ENCODE data around the gene TMEM9B. TPM values are rescaled to one million over a fixed set of nuclear protein-coding genes. Genes with fewer than 3 reads are reported as not detected.

The TMEM9B gene
- total RNA-seq, 1 donor = 57.8 TPM

DNA sequence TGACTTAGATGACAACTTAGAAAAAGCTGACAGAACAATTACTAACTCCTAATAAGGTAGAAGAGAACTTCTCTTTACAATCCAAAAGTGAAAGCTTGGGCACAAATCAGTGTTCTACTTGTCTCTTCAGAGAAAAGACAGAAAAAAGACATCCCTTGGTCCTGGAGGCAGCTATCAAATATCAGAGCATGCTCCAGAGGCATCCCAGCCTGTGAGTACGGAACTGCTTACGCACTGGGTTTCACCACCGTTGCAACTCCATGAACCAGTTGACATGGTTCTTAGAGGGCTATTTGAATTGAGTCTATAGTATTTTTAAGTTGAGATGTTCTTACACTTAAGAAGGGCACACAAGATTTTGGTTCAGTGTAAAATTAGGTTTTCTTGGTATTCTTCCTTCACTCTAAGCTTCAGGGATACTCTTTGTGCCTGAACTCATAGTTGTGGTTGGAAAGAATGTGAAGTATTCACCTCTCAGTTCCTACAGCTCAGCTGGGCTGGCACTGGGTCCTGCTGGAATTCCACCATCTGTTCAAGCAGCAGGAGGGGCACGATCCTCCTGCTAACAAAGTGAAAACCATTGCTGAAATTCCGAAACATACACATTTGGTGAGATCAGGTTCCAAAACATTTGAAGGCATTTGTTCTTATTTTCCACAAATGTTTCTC is 47.0 kb downstream of the TMEM9B start:
- DNase-seq (ENCODE audit: low read depth) = peak; percentile 92
- no peak overlapping the region for H3K4me3 ChIP-seq (ENCODE audit: low read depth, low read length)
- TF ChIP-seq, protein P1, sequence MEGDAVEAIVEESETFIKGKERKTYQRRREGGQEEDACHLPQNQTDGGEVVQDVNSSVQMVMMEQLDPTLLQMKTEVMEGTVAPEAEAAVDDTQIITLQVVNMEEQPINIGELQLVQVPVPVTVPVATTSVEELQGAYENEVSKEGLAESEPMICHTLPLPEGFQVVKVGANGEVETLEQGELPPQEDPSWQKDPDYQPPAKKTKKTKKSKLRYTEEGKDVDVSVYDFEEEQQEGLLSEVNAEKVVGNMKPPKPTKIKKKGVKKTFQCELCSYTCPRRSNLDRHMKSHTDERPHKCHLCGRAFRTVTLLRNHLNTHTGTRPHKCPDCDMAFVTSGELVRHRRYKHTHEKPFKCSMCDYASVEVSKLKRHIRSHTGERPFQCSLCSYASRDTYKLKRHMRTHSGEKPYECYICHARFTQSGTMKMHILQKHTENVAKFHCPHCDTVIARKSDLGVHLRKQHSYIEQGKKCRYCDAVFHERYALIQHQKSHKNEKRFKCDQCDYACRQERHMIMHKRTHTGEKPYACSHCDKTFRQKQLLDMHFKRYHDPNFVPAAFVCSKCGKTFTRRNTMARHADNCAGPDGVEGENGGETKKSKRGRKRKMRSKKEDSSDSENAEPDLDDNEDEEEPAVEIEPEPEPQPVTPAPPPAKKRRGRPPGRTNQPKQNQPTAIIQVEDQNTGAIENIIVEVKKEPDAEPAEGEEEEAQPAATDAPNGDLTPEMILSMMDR (IDR thresholded peaks at IDR 0.05; ENCODE audit: insufficient read depth, low read length) = no peak

DNA sequence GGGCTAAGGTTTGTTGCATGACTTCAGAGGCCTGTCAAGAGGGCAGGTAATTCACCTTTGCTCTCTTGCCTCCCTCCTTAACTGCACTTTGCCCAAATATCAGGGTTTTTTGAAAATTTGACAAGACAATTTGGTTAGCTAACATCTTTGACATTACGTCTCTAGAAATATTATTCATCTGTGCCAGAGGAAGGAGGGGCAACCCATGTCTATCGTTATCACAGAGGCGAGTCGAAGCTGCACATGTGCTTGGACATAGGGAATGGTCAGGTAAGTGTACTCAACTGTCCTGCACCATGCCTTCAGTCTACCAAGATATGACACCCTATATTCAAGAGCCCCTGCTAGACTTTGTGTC is 49.6 kb downstream of the TMEM9B start:
- TF ChIP-seq, protein P1 (IDR thresholded peaks at IDR 0.05; ENCODE audit: insufficient read depth, low read length) = no peak
- peak overlapping the region; percentile 29 for H3K4me3 ChIP-seq (ENCODE audit: low read depth, low read length)
- DNase-seq (ENCODE audit: low read depth) = no peak

DNA sequence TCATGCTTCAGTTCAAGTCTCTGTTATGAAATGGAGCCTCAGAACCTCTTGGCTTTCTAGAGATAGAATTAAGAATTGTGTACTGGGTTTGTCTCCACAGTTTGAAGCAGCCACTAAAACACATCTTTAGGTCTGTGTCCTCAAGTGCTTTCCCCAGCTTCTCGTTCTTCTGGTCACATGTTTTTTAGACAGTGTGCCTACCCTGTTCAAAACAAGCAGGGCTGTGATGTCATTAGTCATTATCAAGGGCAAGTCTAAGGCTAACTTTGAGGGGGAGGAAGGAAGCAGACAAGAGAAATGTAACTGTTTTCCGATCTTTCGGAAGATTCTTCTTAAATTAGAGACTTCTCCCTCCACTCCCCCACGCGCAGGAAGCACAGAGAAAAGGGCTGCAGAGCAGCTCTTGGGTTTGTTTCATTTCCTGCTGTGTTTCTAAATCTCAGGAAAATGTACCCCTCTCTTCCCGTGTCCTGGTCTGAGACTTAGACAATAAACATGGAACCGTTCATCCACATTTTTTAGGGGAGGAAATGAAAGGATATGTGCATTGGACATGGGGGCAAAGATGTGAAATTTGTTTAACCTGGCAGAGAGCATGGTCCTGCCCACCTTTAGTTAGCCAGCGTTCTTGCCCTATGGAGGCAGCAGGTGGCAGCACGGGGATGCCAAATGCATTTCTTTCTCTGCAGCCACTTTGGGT is 50.1 kb downstream of the TMEM9B start:
- TF ChIP-seq, protein P1 (IDR thresholded peaks at IDR 0.05; ENCODE audit: insufficient read depth, low read length) = peak; percentile 75
- DNase-seq (ENCODE audit: low read depth) = peak; percentile 47
- peak overlapping the region; percentile 29 for H3K4me3 ChIP-seq (ENCODE audit: low read depth, low read length)

DNA sequence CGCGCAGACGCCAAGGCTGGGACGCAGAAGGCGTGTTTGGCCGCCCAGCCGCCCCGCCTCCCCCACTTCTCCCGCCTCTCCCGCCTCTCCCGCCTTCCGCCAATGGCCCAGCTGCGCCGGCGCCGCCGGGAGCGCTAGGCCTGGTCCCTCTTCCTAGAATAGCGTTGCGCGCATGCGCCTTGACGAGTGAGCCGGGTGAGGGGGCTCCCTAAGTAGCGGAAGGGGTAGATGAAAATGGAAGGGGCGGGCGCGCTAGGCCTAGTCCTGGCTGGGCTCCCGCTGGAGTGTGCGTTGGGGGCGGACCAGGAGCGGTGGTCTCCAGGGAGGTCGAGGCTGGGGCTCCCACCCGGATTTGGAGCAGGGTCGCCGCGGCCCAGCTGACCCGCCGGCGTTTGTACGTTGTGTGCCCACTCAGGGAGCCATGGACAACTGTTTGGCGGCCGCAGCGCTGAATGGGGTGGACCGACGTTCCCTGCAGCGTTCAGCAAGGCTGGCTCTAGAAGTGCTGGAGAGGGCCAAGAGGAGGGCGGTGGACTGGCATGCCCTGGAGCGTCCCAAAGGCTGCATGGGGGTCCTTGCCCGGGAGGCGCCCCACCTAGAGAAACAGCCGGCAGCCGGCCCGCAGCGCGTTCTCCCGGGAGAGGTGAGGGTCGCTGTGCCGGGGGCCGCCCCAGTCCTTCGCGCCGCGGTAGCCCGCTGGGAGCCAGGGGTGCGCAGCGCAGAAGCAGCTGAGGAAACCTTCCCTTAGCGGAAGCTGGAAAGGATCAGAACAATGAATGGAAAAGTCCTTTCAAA is 53.0 kb downstream of the TMEM9B start, which contains the start of gene AKIP1:
AKIP1 (plus strand) TSS at position 161 of the 795 bp plus-strand sequence; CDS start at position 422, 261 bp downstream.
- TF ChIP-seq, protein P1 (IDR thresholded peaks at IDR 0.05; ENCODE audit: insufficient read depth, low read length) = no peak
- peak; percentile 93 for DNase-seq (ENCODE audit: low read depth)

DNA sequence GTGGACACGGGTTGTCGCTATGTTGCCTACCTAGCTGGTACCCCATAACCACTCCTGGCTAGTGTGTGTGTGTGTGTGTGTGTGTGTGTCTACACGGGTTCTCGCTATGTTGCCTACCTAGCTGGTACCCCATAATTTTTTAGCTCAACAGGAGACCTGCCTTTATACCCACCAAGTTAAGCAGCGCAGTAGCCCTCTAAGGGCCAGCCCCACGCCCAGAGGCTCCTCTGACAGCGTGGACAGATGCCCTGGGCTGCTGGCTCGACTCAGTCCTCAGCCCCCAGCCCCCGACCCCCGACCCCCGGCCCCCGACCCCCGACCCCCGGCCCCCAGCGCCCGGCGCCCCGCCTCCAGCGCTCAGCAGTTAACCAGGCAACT is 53.6 kb downstream of the TMEM9B start:
- H3K4me3 ChIP-seq (ENCODE audit: low read depth, low read length) = peak overlapping the region; percentile 72
- DNase-seq (ENCODE audit: low read depth) = no peak
- TF ChIP-seq, protein P1 (IDR thresholded peaks at IDR 0.05; ENCODE audit: insufficient read depth, low read length) = no peak

More for the DNA sequence above, 53.0 kb downstream of the TMEM9B start, which contains the start of gene AKIP1:
- peak within 1 kb of the TSS; percentile 87 for H3K4me3 ChIP-seq (ENCODE audit: low read depth, low read length)

DNA sequence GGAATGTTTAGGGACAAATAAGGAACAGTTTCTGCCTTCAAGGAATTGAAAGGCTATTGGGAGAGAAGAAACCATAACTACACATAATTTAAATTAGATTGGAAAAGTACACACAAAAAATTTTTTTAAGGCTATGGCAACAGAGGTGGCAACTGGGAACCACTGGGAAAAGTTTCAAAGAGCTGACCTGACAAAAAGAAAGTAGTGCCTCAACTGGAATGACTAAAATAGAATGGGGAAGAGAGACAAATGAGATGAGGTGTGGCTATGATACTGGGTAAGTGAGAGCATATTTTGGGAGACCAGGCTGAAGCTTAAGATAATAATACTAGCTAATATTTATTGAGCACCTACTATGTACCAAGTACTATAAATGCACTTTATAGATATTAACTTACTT is 56.1 kb downstream of the TMEM9B start:
- TF ChIP-seq, protein P1 (IDR thresholded peaks at IDR 0.05; ENCODE audit: insufficient read depth, low read length) = no peak
- no peak for DNase-seq (ENCODE audit: low read depth)
- no peak overlapping the region for H3K4me3 ChIP-seq (ENCODE audit: low read depth, low read length)

Measured in fibroblast of the aortic adventitia (primary cell).